HG03575 (cell line): ENCODE results near the gene SCAMP2.

Source experiments
- ATAC-seq: cut with Tn5 transposase; IDR thresholded peaks from one replicate; pipeline ENCODE4 v1.9.1; 2021; ENCODE audit not compliant: unreplicated experiment, insufficient number of reproducible peaks, low FRiP score; ENCODE audit errors: extremely low read depth

Gene SCAMP2

DNA sequence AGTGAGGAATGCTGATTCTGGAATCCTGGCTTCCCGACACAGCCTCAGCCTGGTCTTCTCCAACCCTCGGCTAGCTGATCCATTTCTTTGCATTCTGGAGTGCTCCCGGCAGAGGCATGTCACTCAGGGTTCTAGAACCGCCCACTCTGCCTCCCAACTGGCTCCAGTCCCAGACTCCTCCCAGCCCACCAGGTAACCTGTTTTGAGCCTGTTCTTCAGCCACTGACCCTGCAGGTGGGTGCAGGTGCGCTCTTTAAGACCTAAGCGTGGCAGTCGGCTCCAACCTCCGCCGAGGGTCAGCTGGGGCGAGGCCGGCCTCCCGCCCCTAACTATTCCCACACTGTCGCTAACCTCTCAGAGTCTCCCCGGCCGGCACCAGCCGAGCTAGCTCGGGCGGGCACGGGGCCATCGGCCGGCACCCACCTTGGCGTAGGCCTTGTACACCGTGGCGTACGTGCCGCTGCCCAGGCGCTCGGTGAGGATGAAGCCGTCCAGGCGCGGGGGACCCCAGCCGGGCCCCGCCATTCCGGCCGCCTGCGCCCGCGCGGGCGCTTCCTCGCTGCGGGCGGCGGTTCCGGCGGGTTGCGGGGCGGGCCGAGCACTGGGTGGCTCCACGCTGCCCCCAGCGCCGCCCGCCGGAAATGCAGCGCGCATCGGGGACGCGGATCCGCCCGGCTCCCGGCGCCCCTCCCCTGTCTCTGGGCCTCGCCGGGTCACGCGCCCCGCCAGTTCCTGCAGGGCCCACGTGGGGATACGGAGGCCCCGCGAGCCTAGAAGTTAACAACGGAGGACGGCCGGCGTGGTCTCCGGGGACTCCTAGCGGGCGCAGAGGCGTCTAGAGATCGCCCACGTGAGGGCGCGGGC lies 30.4 kb downstream of the SCAMP2 start, which contains the start of gene ULK3:
TSS of gene ULK3 (minus strand) at position 576 of the 864 bp plus-strand sequence. CDS start at position 525, 51 bp downstream.
- ATAC-seq, result no peak

- no peak for ATAC-seq
Measured at GRCh38 chr15:74841891-74842373, 31.2 kb downstream of the SCAMP2 start.

- ATAC-seq, result no peak
Measured at GRCh38 chr15:74840851-74841775, 32.1 kb downstream of the SCAMP2 start.

- ATAC-seq, result no peak
Measured at GRCh38 chr15:74839526-74840395, 33.4 kb downstream of the SCAMP2 start.

- ATAC-seq, result no peak
Measured at GRCh38 chr15:74838746-74839525, 34.2 kb downstream of the SCAMP2 start.

DNA sequence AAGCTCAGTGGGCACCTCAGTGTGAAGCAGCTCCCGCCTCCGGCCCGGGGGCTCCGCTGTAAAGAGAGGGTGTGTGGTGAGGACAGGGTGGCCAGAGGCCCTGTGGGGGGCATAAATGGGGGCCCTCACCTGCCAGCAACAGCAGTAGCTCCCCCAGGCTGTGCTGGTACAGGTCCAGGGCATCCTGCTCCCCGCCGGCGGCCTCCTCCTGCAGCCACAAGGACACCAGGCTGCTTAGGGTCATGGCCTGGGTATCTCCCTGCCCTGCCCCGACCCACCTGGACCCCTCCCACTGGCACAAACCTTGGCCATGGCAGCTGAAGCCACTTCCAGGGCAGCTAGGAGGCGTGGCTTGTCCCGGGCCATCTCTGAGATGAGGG lies 35.0 kb downstream of the SCAMP2 start:
- ATAC-seq, result no peak

DNA sequence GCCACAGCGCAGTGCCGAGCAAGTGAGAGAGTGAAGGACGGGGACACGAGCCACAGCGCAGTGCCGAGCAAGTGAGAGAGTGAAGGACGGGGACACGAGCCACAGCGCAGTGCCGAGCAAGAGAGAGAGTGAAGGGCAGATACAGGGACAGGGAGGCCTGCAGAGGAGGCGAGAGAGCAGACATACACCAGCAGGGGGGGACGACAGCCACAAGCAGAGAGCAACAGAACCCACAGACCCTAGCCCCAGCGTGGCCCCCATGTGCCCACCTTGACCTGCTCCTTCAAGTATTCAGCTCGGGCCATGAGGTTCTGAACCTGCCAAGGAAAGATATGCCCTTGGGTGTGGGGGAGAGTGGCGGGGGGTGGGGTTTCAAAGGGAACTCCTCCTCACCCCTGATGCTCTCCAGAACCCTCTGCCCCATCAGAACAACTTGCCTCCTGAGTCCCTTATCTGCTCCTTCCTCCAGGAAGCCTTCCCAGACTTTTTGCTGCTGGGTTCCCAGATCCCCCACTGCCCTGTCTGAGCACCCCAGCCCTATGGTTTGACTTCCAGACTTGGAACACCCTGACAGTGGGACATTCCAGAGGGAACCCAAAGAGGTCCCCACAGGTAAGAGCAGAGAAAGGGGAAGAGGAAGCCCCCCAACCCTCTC lies 35.6 kb downstream of the SCAMP2 start:
- ATAC-seq, result no peak

DNA sequence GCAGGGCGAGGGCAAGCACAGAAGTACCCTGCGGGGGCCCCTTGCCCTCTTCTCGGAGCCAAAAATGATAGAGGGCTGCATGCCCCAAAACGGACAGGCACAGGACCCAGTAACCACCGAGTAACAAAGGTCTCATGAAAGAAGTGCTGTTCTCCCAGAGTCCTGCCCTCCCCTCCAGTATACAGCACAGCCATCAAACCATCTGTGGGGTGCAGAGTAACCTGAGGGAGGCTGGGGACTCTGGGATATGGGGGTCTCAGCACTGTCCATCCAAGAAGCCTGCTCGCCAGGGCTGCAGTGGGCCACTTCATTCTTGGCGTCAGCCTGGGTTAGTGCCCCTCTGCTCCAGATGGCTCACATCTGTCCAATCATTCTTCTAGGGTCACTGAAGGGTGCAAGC lies 36.3 kb downstream of the SCAMP2 start:
- ATAC-seq, result no peak

- no peak for ATAC-seq
Measured at GRCh38 chr15:74835312-74835823, 37.8 kb downstream of the SCAMP2 start.

GRCh38 chr15:74833376-74834107 lies 39.6 kb downstream of the SCAMP2 start:
- no peak for ATAC-seq

GRCh38 chr15:74832826-74833225 lies 40.3 kb downstream of the SCAMP2 start:
- no peak for ATAC-seq

DNA sequence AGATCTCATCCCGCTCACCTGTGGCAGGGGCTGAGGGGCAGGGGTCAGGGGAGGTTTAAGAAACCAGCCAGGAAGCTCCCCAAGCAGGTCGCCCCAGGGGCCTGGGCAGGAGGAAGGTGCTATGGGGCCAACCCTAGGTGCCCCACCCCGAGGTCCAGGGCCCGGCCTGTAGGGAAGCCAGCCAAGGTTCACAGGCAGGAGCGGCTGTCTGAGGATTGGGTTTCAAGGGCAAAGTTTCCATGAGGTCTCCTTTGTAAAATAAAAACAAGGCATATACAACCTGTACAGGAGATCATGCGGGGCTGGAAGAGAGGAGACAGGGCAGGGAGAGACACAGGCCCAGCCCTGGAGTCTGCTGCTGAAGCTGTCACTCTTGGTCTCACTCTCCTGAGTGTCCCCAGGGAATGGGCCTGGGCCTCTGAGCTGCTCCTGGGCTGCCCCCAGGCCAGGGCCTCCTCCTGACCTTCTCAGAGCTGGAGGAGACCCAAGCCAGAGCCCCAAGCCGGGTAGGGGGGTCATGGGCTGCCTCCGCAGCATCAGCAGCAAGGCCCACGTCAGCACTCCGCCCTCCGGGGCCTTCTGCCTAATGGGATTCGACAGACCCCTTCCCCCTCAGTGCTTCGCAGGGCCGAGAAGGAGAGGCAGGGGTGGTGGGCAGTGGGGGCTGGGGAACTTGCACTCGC lies 41.2 kb downstream of the SCAMP2 start:
- ATAC-seq, result no peak

- ATAC-seq, result no peak
Measured at GRCh38 chr15:74830868-74831267, 42.3 kb downstream of the SCAMP2 start.

DNA sequence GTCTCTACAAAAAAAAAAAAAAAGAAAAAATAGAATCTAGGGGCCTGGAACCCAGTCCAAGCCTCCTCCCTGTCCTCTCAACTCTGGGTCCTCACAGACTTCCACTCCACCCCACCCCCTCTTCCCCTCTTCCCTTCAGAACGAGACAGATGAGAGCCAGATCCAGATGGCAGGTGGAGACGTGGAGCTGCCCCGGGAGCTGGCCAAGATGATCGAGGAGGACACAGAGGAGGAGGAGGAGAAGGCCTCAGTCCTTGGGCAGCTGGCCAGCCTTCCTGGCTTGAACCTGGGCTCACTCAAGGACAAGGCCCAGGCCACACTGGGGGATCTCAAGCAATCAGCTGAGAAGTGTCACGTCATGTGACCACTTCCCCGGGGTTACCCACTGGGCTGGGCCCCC lies 43.2 kb downstream of the SCAMP2 start:
- no peak for ATAC-seq

- ATAC-seq, result no peak
Measured at GRCh38 chr15:74829486-74829885, 43.7 kb downstream of the SCAMP2 start.

- ATAC-seq, result no peak
Measured at GRCh38 chr15:74828835-74829234, 44.3 kb downstream of the SCAMP2 start.
